T-cell (primary cell): ENCODE results near the gene CXCL5. TPM values are rescaled to one million over a fixed set of nuclear protein-coding genes. Genes with fewer than 3 reads are reported as not detected.
"Not testable (repeated sequence)": the region's sequence is repeated elsewhere in the genome, so short reads cannot be mapped to it uniquely, and the experiment has no call there.

ENCODE experiments used
- ATAC-seq, 4 experiments: fragments of 200-7000 bp in 3 of 4; fragments of 150-1000 bp in 1 of 4; cut with Tn5 transposase; replicated peaks in 1 of 4; 1 replicate in 3 of 4; 2 replicates in 1 of 4; pipeline ENCODE4 v1.10.0; 2021; ENCODE audit warnings: moderate library complexity in 3 of 4, mild to moderate bottlenecking in 2 of 4, moderate number of reproducible peaks in 1 of 4
- CTCF ChIA-PET, 2 donors: fragments of 300-600 bp; sonication (Branson Sonifier 250); formaldehyde crosslinking; loops; one replicate each; lab custom pipeline; 2022; ENCODE audit warnings: antibody characterized with exemption in 2 of 2; lab: Charles Lee
- POLR2A ChIA-PET, 2 donors: fragments of 300-600 bp; sonication (Branson Sonifier 250); formaldehyde crosslinking; loops; one replicate each; lab custom pipeline; 2022; ENCODE audit warnings: antibody characterized with exemption in 2 of 2; lab: Charles Lee
- DNase-seq, 35 experiments: peaks; one replicate each; pipeline versions ENCODE4 v3.0.0 to v3.0.0-alpha.2; 2013 to 2023
- H3K27ac ChIP-seq: one replicate; pipeline ENCODE4 v1.5.1; 2013; ENCODE audit warnings: low read length
- H3K27me3 ChIP-seq, 2 experiments: replicated peaks in 1 of 2; 1 replicate in 1 of 2; 2 replicates in 1 of 2; pipeline versions ENCODE4 v1.6.1 to v1.7.0; 2013; ENCODE audit warnings: low read length in 1 of 2, mixed read lengths in 1 of 2; ENCODE audit not compliant: control insufficient read depth in 2 of 2, insufficient read depth in 2 of 2; ENCODE audit errors: extremely low read depth in 1 of 2
- H3K36me3 ChIP-seq, 2 donors: 1 replicate in 1 of 2; 2 replicates in 1 of 2; pipeline versions ENCODE4 v1.6.1 to v1.7.0; 2013; ENCODE audit warnings: low read length in 1 of 2; ENCODE audit not compliant: control insufficient read depth in 2 of 2, insufficient read depth in 1 of 2; ENCODE audit errors: extremely low read depth in 1 of 2
- H3K4me1 ChIP-seq, 2 experiments: 1 replicate in 1 of 2; 2 replicates in 1 of 2; pipeline versions ENCODE4 v1.6.1 to v1.7.0; 2013; ENCODE audit warnings: low read length in 2 of 2, mixed read lengths in 1 of 2; ENCODE audit not compliant: insufficient read depth in 2 of 2, control insufficient read depth in 1 of 2; ENCODE audit errors: extremely low read depth in 1 of 2
- H3K4me3 ChIP-seq, 2 donors: 1 replicate in 1 of 2; 2 replicates in 1 of 2; pipeline versions ENCODE4 v1.5.1 to v1.7.0; 2013; ENCODE audit warnings: mild to moderate bottlenecking in 2 of 2, low read length in 1 of 2, moderate library complexity in 1 of 2; ENCODE audit not compliant: control insufficient read depth in 1 of 2; ENCODE audit errors: extremely low read depth in 1 of 2
- H3K9me3 ChIP-seq: 2 replicates; pipeline ENCODE4 v1.7.0; 2013
- H3K27ac Mint-ChIP-seq, 2 donors: one replicate each; pipeline ENCODE4 v1.8.0; 2020 to 2021; ENCODE audit warnings: mild to moderate bottlenecking in 2 of 2, mixed read lengths in 2 of 2
- H3K27me3 Mint-ChIP-seq, 2 donors: one replicate each; pipeline ENCODE4 v1.8.0; 2021 to 2022; ENCODE audit warnings: mixed read lengths in 2 of 2
- H3K36me3 Mint-ChIP-seq: one replicate; pipeline ENCODE4 v1.8.0; 2021; ENCODE audit warnings: mixed read lengths
- H3K4me1 Mint-ChIP-seq, 3 donors: one replicate each; pipeline ENCODE4 v1.8.0; 2020 to 2022; ENCODE audit warnings: mixed read lengths in 3 of 3, mild to moderate bottlenecking in 1 of 3
- H3K4me3 Mint-ChIP-seq, 3 donors: one replicate each; pipeline ENCODE4 v1.8.0; 2020 to 2022; ENCODE audit warnings: mild to moderate bottlenecking in 3 of 3, mixed read lengths in 3 of 3, moderate library complexity in 3 of 3
- H3K9me3 Mint-ChIP-seq, 3 donors: one replicate each; pipeline ENCODE4 v1.8.0; 2020 to 2022; ENCODE audit warnings: mixed read lengths in 3 of 3
- WGBS: methylation state at CpG from one replicate; pipeline ENCODE4 v1.1.5; 2013; ENCODE audit warnings: missing lambda C conversion rate; ENCODE audit not compliant: insufficient coverage; 5-methylcytosine and 5-hydroxymethylcytosine counted together
- total RNA-seq, 35 experiments: library from RNA in 6 of 35; stranded (reverse) in 6 of 35; fragments of 120-200 nt in 1 of 35; gene quantifications; one replicate each; pipeline versions ENCODE4 v1.2.1 to v1.2.4 and lab custom pipeline; 2013 to 2026

CXCL5 gene
- total RNA-seq, 5 donors from 2014 or later (not counting 1 experiment from before 2014, with no cell fraction given), result 0.43 TPM; not detected in 4

DNA sequence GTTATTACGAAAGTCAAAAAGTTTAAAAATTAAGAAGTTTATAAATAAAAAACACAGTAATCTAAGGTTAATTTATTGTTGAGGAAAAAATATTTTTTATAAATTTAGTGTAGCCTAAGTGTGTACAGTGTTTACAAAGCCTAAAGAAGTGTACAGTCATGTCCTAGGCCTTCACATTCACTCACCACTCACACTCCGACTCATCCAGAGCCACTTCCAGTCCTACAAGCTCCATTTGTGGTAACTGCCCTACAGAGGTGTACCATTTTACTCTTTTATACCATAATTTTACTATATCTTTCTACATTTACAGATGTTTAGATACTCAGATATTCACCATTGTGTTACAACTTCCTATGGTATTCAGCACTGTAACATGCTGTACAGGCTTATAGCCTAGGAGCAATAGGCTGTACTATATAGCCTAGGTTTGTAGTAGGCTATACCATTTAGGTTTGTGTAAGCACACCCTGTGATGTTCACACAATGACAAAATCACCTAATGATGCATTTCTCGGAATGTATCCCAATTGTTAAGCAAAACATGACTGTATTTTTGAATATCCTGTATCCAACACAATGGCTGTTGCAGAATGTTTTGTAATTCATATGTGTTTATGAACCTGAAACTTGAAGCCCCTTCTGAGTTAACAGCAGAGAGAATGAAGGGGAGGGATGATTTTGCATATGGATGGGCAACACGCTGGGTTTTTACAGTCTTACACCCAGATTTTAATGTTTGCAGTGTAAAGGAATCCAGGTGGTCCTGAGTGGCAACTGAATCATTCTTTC is 13.5 kb downstream of the CXCL5 start:
- ChIA-PET POLR2A (no interaction called here), CTCF (no interaction called here)
- Histone ChIP-seq H3K36me3 (no peaks in the 10 kb centered on the region), H3K4me3 (no peak overlapping the region), H3K4me1 (no peaks in the 10 kb centered on the region), H3K27me3 (peaks cover 0 to 5% of the 10 kb centered on the region in 2 experiments), H3K27ac (no peak overlapping the region), H3K9me3 (no peaks in the 10 kb centered on the region)
- ATAC-seq, result no peak
- Mint-ChIP-seq H3K27ac (no peak overlapping the region), H3K36me3 (no peaks in the 10 kb centered on the region), H3K27me3 (peaks cover 5 to 15% of the 10 kb centered on the region in 2 donors), H3K9me3 (no peaks in the 10 kb centered on the region), H3K4me3 (no peak overlapping the region), H3K4me1 (no peaks in the 10 kb centered on the region)
- no CpG with 5 or more reads among the region's 4 CpGs for WGBS
- no peak for DNase-seq

DNA sequence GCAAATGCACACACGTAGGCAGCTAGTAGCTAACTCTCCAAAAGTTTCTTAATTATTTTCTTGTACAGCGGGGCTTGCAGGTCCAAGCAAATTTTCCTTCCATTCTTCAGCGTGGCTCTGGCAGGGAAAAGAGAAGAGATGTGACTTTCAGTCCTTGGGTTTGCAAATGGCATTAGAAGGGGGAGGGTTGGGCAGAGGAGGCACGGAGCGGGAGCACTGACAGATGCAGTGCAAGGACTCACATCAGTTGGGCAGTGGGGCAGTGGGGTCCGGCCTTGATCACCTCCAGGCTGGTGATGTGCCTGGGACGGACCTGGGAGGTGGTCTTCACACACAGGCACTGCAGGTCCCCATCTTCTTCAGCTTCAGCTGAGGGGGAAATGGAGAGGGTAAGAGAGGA is 17.3 kb downstream of the CXCL5 start:
- H3K36me3 Mint-ChIP-seq, H3K9me3 Mint-ChIP-seq, ATAC-seq, H3K27ac Mint-ChIP-seq, POLR2A ChIA-PET, H3K4me1 Mint-ChIP-seq, H3K4me3 Mint-ChIP-seq, H3K27ac ChIP-seq, CTCF ChIA-PET, H3K36me3 ChIP-seq, H3K4me3 ChIP-seq, H3K27me3 ChIP-seq, H3K4me1 ChIP-seq, H3K9me3 ChIP-seq, DNase-seq: not testable (repeated sequence)
- 40% methylated on average over 1 of the region's 7 CpGs for WGBS
- H3K27me3 Mint-ChIP-seq, result peaks cover 5 to 15% of the 10 kb centered on the region in 2 donors

DNA sequence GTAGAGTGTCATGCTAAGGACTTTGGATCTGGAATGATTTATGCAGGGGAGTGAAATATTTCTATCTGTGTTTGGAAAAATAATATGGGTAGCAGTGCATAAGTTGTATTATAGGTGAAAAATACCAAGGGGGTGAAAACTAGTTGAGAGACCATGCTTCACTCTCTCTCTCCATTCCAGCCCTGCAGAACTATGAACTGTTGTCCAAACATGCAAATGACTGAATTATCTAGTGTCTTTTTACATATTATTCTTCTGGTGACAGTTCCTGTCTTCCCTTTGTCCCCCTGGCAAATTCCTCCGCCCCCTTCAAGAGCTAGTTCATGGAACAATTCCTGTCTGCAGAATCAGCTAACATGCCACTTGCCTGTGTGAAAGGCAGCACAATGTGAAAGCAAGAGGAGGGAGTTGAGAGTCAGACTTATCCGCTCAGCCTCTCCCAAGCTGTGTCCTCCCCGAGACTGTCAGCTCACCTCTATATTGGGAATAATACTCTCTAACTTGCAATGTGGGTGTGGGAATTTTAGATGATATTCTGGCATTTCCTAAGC is 19.0 kb downstream of the CXCL5 start:
- no peak overlapping the region for H3K27ac Mint-ChIP-seq
- H3K36me3 Mint-ChIP-seq, result no peaks in the 10 kb centered on the region
- no peaks in the 10 kb centered on the region for H3K4me1 Mint-ChIP-seq
- WGBS, result no CpG with 5 or more reads among the region's 3 CpGs
- peaks cover 4 to 9% (median 5%) of the 10 kb centered on the region in 3 donors for H3K9me3 Mint-ChIP-seq
- CTCF ChIA-PET, result no interaction called here
- Histone ChIP-seq H3K4me1 (no peaks in the 10 kb centered on the region), H3K9me3 (no peaks in the 10 kb centered on the region), H3K27me3 (peaks cover 0 to 11% of the 10 kb centered on the region in 2 experiments), H3K36me3 (no peaks in the 10 kb centered on the region), H3K4me3 (no peak overlapping the region), H3K27ac (no peak overlapping the region)
- ATAC-seq, result no peak
- no peak for DNase-seq
- peaks cover 5 to 15% of the 10 kb centered on the region in 2 donors for H3K27me3 Mint-ChIP-seq
- POLR2A ChIA-PET, result no interaction called here
- no peak overlapping the region for H3K4me3 Mint-ChIP-seq

DNA sequence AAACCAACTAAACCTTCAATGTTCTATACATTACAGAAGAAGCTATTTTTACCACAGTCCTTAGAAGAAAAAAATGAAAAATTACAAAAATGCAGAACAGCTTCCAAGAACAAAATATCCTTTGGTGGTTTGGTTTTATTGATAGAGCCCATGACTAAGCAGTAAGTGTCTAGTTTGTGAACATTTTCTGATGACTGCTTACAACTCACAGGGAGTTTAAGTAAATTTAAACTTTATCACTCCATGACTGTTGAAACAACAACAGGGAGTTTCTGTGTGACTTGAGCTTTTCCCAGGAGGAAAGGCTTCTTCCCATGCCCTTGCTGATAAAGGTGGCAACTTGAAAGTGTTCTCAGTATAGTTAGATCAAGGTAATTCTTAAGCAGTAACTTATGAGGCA is 19.6 kb downstream of the CXCL5 start:
- CTCF ChIA-PET, result no interaction called here
- POLR2A ChIA-PET, result no interaction called here
- H3K27ac Mint-ChIP-seq, result no peak overlapping the region

DNA sequence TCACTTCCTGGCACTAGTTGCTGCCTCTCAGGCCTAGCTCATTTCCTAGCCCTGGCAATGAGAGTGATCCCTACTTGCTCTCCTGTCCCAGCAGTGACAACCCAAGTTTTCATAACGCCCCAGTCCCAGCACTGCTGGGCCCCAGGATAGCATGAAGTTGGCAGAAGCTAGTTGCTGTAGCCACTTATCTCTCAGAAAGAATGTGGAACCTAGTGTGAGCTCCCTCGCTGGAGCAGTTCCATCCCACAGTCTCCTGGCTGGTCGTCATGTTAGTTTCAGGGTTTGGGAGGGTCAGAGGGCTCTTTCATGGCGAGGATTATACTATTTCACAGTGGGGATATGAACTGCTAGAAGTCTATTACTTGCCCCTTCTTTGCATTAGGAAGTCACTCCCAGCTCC is 21.8 kb downstream of the CXCL5 start:
- no peak for DNase-seq
- Mint-ChIP-seq H3K4me1 (no peaks in the 10 kb centered on the region), H3K9me3 (peaks cover 14 to 19% (median 15%) of the 10 kb centered on the region in 3 donors), H3K36me3 (no peaks in the 10 kb centered on the region), H3K27ac (no peak overlapping the region), H3K4me3 (no peak overlapping the region), H3K27me3 (peaks cover 5 to 8% of the 10 kb centered on the region in 2 donors)
- Histone ChIP-seq H3K4me3 (no peak overlapping the region), H3K36me3 (no peaks in the 10 kb centered on the region), H3K27ac (no peak overlapping the region), H3K9me3 (no peaks in the 10 kb centered on the region), H3K27me3 (peaks cover 0 to 9% of the 10 kb centered on the region in 2 experiments), H3K4me1 (no peaks in the 10 kb centered on the region)
- 74% methylated on average over 3 of the region's 4 CpGs for WGBS
- ChIA-PET CTCF (no interaction called here), POLR2A (no interaction called here)
- no peak for ATAC-seq

More for the DNA sequence above, 19.6 kb downstream of the CXCL5 start:
- Histone ChIP-seq H3K9me3 (no peaks in the 10 kb centered on the region), H3K27ac (no peak overlapping the region), H3K4me3 (no peak overlapping the region), H3K4me1 (no peaks in the 10 kb centered on the region), H3K27me3 (peaks cover 0 to 11% of the 10 kb centered on the region in 2 experiments), H3K36me3 (no peaks in the 10 kb centered on the region)
- Mint-ChIP-seq H3K9me3 (peaks cover 4 to 9% (median 6%) of the 10 kb centered on the region in 3 donors), H3K4me3 (no peak overlapping the region), H3K36me3 (no peaks in the 10 kb centered on the region), H3K4me1 (no peaks in the 10 kb centered on the region), H3K27me3 (peaks cover 5 to 15% of the 10 kb centered on the region in 2 donors)
- ATAC-seq (no peak), DNase-seq (no peak)

DNA sequence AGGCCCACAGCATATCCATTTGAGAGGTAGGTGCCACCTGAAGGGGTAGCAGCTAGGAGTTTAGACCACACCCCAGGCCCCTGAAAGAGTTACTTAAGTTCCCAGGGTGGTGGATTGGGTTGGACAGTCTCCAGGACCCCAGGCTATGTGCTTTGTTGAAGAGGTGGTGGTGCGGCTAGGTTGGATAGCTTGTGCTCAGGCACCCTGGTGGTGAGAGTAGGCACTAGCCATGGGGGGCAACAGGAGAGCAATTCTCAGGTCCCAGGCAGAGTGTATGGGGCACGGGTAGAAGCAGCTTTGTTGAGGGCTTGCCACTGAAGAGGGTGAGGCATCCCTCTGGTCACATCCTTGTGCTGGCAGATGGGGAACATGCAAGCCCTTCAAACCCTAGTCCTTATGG is 22.3 kb downstream of the CXCL5 start:
- H3K4me1 ChIP-seq, result no peaks in the 10 kb centered on the region
- H3K4me3 Mint-ChIP-seq, result no peak overlapping the region
- peaks cover 15 to 20% (median 20%) of the 10 kb centered on the region in 3 donors for H3K9me3 Mint-ChIP-seq
- ChIA-PET POLR2A (no interaction called here), CTCF (no interaction called here)
- H3K4me3 ChIP-seq, result no peak overlapping the region
- 86% methylated on average over 2 of the region's 2 CpGs for WGBS
- H3K36me3 Mint-ChIP-seq, result no peaks in the 10 kb centered on the region
- H3K27me3 Mint-ChIP-seq, result peaks cover 3 to 7% of the 10 kb centered on the region in 2 donors
- H3K36me3 ChIP-seq, result no peaks in the 10 kb centered on the region
- no peak overlapping the region for H3K27ac Mint-ChIP-seq
- no peaks in the 10 kb centered on the region for H3K4me1 Mint-ChIP-seq
- no peaks in the 10 kb centered on the region for H3K9me3 ChIP-seq
- H3K27me3 ChIP-seq, result peaks cover 0 to 7% of the 10 kb centered on the region in 2 experiments
- no peak for ATAC-seq
- no peak overlapping the region for H3K27ac ChIP-seq
- DNase-seq, result no peak
